Stimulated activated CD4-positive, alpha-beta T cell treated with anti-CD3 and anti-CD28 coated beads, TNF-alpha, amount 100 ng/mL, for 1 hour (primary cell): ENCODE data around the gene ARHGEF35.
"Not testable (repeated sequence)": the region's sequence is repeated elsewhere in the genome, so short reads cannot be mapped to it uniquely, and the experiment has no call there.

Experiments
- DNase-seq, 3 donors: peaks; one replicate each; pipeline ENCODE4 v3.0.0-alpha.2; 2020; ENCODE audit warnings: low read depth in 3 of 3, low spot score in 1 of 3

The ARHGEF35 gene

DNA sequence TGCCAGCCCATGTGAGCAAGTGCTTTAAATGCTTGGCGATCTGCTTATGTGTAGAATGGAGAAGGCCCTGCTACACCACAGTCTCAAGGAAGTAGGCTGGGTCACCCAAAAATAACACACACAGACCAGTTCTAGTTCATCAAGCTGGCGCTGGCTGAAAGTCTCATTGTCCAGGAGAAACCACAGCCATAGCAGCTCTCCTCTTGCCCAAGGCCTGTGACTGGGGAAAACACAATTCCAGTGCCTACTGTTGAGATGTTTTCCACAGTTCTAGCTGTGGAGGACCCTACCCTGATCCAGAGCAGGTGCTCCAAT lies 16.5 kb downstream of the ARHGEF35 start:
- DNase-seq, result not testable (repeated sequence)

DNA sequence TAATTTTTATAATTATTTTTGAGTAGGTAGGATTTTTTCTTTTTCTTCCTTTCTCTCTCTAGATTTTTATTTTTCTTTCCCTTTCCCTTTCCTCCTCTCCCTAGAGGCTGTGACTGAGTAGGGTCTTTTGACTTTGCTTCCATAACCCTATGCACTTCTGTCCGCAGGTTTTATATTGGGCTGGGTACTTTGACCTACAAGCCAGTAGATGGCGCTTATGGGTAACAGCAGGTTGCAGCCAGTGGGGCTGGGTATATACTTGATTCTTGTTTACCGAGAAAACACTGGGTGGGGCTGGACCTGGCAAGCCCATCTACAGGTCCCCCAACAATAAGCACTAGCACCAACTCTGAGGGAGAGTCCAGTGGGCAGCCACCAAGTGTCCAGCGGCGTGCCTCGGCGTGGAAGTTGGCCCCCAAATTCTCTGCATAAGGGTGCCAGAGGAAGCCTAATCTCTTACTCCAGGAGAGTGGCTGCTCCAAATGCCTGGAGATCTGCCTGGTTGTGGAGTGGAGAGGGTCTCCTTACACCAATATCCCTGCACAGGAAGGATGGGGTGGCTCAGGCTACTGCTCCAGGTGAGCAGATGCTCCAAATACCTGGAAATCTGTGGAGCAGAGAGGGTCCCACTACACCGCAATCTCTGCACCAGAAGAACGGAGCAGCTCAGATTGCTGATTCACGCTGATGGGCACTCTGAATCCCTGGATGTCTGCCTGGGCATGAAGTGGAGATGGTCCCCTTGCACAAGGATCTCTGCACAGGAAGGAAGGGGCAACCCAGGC lies 17.1 kb downstream of the ARHGEF35 start:
- DNase-seq, result peak in 1 of 3 donors; percentile 4

DNA sequence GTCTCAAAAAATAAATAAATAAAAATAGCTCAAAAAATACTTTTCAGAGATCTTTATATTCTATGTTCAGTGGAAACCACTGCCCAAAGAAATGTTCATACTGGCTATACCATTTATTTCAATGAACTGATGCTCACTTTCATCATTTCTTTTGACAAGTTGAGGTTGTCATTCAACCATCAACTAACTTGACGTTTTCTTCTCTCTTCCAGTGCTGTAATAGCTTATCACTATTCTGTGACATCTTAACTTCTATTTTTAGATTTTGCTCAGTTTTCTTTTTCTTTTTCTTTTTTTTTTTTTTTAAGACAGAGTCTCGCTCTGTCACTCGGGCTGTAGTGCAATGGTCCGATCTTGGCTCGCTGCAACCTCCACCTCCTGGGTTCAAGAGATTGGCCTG lies 21.0 kb downstream of the ARHGEF35 start:
- no peak for DNase-seq

DNA sequence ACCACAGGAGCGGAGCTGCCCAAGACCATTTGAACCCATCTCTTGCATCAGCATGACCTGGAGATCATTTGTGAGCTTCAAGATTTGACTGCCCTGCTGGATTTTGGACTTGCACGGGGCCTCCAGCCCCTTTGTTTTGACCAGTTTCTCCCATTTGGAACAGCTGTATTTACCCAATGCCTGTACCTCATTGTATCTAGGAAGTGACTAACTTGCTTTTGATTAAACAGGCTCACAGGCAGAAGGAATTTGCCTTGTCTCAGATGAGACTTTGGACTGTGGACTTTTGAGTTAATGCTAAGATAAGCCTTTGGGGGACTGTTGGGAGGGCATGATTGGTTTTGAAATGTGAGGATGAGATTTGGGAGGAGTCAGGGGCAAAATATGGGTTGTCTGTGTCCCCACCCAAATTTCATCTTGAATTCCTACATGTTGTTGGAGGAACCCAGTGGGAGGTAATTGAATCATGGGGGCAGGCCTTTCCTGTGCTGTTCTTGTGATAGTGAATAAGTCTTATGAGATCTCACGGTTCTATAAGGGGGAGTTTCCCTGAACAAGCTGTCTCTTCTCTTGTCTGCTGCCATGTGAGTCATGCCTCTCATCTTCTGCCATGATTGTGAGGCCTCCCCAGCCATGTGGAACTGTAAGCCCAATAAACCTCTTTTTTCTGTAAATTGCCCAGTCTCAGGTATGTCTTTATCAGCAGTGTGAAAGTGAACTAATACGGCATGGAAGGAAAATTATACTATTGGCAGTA lies 23.9 kb downstream of the ARHGEF35 start:
- DNase-seq, result not testable (repeated sequence)

DNA sequence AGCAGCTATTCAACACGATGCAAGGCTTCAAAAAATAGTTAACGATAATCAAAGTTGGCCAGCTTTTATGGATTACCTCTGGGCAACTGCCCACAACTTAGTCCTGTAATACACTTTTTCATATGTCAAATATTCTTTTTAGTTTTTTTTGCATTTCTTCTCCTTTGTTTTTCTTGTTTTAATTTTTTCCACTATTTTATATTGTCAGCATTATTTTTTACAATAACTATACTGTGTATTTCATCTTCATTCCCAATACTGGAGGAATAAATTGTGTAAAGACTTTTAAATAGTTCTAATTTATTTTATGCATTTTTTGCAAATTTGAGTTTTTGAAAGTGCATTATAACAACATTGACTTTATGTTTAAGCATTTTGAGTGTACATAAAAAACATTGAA lies 30.8 kb downstream of the ARHGEF35 start:
- DNase-seq, result no peak

DNA sequence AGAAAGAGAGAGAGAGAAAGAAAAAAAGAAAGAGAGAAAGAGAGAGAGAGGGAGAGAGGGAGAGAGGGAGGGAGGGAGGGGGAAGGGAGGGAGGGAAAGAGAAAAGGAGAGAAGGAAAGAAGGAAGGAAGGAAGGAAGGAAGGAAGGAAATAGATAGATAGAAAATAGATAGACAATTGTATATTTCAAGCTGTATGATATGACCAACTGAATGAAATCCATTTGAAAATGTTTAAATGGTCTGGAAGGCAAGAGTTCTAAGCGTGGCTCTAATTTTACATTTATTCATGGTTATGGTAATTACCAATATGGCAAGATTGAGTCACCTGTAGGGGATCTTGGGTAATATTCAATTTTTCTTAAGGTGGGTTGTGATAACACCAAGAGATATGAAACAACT lies 36.8 kb downstream of the ARHGEF35 start:
- no peak for DNase-seq

DNA sequence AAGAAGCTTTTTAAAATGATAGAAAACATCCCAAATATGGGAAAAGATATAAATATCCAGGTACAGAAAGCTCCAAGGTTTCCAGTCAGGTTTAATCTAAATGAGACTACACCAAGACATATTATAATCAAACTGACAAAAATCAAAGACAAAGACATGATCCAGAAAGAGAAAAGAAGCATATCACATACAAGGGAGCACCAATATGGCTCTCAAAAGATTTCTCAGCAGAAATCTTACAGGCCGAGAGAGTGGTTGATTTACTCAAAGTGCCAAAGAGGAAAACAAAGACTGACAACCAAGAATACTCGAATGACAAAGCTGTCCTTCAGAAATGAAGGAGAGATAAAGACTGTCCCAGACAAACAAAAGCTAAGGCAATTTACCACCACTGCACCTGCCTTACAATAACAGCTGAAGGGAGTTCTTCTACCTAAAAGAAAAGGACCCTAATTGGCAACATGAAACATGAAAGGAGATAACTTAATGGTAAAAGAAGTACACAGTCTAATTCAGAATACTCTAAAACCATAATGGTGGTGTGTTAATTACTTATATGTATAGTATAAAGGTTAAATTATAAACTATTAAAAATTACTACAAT lies 47.3 kb downstream of the ARHGEF35 start:
- DNase-seq, result no peak

DNA sequence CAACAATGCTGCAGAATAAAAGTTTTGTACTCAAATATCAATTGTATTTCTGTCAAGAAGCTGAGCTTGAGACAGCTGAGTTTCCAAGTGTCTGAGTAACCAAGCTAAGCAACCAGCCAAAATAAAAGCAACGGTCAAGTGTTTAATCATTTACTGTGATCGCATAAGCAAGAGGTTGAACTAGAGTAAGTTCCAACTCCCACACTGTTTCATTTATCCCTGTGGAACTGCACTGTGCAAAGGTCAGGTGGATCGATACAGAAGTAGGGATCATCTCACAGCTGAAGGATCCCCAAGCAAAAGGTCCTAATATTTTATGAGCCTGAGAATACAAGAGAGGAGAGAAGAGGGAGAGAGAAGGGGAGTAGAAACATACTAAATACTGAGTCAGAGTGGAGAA lies 51.2 kb downstream of the ARHGEF35 start:
- no peak for DNase-seq

DNA sequence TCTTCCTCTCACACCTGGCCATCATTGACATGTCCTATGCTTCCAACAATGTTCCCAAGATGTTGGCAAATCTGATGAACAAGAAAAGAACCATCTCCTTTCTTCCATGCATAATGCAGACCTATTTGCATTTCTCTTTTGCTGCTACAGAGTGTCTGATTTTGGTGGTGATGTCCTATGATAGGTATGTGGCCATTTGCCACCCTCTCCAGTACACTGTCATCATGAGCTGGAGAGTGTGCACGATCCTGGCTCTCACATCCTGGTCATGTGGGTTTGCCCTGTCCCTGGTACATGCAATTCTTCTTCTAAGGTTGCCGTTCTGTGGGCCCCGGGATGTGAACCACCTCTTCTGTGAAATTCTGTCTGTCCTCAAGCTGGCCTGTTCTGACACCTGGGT lies 53.4 kb downstream of the ARHGEF35 start:
- no peak for DNase-seq

DNA sequence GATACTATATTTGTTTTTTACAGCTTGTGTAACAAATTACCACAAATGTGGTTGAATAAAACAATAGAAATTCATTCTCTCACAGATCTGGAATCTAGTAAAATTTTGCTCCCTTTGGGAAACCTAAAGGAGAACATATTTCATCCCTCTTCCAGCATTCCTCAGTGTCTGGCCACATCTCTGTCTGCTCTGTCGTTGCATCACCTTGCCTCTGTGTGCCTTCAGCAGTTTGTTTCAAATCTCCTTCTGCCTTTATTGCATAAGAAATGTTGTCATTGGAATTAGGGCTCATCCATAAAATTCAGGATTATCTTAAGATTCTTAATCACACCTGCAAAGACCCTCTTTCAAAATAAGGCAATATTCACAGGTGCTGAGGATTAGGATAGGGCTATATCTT lies 58.1 kb downstream of the ARHGEF35 start:
- DNase-seq, result no peak
